Stimulated activated CD8-positive, alpha-beta memory T cell treated with anti-CD3 and anti-CD28 coated beads, Interleukin-2, amount 100 ng/mL, for 48 hours (primary cell): ENCODE results near the gene SERBP1.
A peak's percentile ranks its signal among the peaks of the same experiment; 100 is the strongest.

ENCODE experiments used
- DNase-seq, 2 donors: peaks; one replicate each; pipeline ENCODE4 v3.0.0-alpha.2; 2020; ENCODE audit warnings: low read depth in 2 of 2

The SERBP1 gene

GRCh38 chr1:67407498-67407897 lies 22.7 kb downstream of the SERBP1 start:
- no peak for DNase-seq

- DNase-seq, result no peak
These were observed 24.5 kb downstream of the SERBP1 start for GRCh38 chr1:67405473-67406245.

DNA sequence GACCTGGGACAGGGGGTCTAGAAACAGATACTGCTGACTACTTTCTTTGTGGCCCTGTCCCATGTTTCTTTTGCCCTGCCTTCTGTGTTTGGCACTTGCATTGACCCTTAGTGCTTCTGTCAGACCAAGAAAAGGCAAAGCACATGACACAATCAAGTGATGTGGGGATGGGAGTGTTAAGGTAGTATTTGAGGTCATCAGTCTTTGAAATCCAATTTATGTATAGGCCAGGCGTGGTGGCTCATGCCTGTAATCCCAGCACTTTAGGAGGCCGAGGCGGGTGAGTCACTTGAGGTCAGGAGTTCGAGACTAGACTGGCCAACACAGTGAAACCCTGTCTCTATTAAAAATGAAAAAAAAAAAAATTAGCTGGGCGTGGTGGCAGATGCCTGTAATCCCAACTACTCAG lies 26.0 kb downstream of the SERBP1 start:
- DNase-seq, result no peak

DNA sequence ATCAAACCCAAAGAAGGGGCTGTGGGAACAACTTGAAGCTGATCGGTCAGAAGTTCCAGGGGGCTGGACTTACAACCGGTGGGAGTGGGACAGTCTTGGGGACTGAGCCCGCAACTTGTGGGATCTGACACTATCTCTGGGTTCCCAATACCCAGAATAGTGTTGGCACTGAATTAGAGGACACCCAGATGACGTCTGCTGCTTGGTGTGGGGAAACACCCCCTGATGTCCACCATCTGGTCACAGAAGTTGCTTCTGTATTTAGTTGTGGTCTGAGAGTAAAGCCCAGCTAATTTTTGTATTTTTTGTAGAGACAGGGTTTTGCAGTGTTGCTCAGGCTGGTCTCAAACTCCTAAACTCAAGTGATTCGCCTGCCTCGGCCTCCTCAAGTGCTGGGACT lies 28.8 kb downstream of the SERBP1 start:
- no peak for DNase-seq

GRCh38 chr1:67400029-67400786 lies 30.0 kb downstream of the SERBP1 start:
- DNase-seq, result peak; percentile 16 to 55

DNA sequence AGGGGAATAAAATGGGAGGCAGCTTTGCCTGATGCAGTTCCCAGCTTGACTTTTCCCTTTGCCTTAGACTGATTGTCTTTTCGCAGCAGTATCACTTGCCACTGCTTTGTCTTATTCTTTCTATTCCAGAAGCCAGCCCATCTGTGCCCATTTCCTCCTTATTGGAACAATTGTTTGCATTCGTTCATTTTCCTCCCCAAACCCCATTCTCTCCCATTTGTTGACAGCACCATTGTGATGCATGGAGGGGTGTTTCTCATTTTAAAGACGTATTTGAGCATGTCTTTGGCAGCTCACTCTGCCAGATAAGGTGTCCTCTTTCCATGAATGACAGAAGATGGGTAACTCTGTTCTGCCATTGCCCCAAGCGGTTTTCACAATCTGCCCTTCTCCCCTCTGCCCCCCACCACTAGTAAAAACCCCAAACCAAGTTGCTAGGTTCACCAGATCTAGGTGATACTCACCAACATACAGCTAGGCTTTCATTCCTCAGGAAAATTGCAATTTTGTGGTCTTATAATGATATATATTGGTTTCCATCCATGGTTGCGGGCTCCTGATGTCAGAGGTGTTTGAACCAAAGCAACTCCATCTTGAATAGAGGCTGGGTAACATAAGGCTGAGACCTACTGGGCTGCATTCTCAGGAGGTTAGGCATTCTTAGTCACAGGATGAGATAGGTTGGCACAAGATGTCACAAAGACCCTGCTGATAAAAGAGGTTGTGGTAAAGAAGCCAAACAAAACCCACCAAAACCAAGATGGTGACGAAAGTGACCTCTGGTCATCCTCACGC lies 30.8 kb downstream of the SERBP1 start:
- no peak for DNase-seq

GRCh38 chr1:67394548-67394947 lies 35.7 kb downstream of the SERBP1 start:
- DNase-seq, result no peak

GRCh38 chr1:67393737-67394136 lies 36.5 kb downstream of the SERBP1 start:
- no peak for DNase-seq

GRCh38 chr1:67393240-67393639 lies 37.0 kb downstream of the SERBP1 start:
- DNase-seq, result no peak

DNA sequence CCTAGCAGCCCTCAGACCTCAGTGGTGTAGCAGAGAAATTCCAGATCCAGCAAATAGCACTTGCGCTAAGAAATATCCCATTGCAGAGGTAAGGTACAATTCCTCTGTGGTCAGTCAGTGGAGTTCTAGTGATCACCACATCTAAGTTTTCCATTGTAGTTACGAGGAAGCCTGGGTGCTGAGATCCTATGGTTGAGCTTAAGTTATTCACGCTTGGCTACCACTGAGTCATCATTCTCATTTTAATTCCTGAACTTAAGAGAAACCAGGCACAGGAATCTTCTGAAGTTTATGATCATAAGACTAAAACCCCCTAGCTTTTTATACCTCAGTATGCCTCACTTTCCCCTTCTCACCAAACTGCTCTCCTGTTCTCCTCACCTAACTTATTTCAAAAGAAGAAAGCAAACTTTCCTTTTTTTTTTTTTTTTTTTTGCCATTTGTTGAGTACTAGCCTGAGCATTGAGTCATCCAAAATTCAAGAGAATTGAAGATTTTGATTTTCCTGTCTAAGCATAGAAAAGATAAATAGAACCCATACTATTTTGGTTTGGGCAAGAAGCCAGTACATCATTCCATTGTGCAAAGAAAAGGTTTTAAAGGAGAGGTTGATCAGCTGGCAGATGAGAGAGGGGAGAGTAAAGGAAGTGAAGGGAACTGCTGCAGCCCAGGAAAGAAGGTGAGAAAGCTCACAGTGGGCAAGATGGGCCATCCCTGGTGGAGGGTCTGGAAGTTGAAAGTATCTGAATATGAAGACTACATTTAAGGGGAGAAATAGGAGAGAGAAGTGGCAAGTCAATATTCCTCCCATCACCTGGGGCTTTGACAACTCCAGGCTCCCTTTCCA lies 39.9 kb downstream of the SERBP1 start:
- DNase-seq, result no peak

DNA sequence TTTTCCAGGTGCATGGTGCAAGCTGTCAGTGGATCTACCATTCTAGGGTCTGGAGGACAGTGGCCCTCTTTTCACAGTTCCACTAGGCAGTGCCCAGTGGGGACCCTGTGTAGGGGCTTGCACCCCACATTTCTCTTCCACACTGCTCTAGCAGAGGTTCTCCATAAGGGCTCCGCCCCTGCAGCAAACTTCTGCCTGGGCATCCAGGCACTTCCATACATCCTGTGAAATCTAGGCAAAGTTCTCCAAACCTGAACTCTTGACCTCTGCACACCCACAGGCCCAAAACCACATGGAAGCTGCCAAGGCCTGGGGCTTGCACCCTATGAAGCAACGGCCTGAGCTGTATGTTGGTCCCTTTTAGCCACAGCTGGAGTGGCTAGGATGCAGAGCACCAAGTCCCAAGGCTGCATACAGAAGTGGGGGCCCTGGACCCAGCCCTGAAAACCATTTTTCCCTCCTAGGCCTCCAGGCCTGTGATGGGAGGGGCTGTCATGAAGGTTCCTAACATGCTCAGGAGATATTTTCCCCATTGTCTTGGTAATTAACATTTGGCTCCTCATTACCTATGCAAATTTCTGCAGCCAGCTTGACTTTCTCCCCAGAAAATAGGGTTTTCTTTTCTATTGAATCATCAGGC lies 46.1 kb downstream of the SERBP1 start:
- DNase-seq, result no peak

- DNase-seq, result no peak
These were observed 47.9 kb downstream of the SERBP1 start for GRCh38 chr1:67382292-67382691.

DNA sequence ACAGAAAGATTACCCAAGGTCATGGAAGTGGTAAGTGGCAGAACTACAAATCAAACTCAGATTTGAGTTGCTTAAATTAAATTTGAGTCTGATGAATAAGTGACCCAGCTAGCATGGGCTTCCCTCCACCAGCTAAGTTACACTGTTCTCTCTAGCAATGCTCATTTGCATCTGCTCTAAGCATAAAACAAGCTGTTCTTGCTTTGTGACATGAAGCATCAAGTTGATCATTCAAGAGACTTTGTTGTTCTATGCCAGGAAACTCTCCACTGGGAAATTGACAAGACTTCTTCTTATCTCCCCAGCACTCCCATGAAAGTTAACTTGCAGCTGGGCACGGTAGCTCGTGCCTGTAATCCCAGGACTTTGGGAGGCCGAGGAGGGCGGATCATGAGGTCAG lies 49.0 kb downstream of the SERBP1 start:
- no peak for DNase-seq

DNA sequence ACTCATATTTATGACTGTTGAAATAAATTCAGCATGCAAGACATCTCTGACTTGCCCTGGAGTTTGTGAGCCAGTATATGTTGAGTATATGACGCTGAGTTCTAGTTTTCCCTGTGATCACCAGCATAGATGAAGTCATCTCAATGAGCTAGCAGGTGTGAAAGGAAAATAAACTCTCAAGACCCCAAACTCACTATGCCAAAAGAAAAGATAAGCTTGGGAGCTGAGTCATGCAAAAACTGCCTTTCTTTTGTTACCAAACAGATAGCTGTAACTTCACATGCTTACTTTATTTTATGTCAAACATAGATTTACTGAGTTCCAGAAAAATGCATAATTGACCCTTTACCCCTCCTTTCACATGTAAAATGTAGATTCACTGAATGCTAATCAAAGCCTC lies 52.9 kb downstream of the SERBP1 start:
- no peak for DNase-seq

- no peak for DNase-seq
These were observed 53.8 kb downstream of the SERBP1 start for GRCh38 chr1:67376381-67376780.

GRCh38 chr1:67372898-67373297 lies 57.3 kb downstream of the SERBP1 start:
- DNase-seq, result no peak

DNA sequence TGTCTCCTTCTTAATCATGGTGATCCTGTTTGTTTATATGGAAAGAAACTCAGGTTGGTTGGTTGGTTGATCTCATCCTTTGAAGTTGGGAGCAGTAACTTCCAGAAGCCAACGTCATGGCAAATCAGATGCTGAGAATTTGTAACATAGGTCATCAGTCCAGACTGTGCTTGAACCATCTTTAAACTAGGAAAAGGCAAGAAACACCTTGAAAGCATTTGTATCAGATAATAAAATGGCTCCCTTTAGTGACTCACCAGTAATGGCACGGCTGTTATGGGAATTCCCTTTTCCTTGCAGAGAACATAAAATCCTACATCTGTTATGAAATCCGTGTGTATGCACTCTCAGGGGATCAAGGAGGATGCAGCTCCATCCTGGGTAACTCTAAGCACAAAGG lies 58.1 kb downstream of the SERBP1 start:
- no peak for DNase-seq

DNA sequence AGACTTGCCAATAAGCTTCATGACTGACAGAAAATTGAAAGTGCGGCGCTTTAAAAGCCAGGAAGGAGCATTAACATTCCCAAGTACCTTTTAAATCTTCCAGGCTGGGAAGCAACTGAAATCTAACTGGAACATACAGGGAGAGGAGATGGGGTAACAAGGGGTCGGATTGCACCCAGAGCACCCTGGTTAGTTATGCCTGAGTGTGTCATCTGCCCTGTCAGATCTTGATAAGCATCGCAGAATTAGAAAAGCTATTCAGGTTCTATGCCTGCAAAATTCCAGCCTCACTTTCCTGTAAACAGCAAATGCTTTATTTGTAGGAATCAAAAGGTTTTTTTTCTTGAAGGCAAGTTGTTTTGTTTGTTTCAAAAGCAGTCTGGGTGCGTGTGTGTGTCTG lies 58.5 kb downstream of the SERBP1 start:
- DNase-seq, result no peak

DNA sequence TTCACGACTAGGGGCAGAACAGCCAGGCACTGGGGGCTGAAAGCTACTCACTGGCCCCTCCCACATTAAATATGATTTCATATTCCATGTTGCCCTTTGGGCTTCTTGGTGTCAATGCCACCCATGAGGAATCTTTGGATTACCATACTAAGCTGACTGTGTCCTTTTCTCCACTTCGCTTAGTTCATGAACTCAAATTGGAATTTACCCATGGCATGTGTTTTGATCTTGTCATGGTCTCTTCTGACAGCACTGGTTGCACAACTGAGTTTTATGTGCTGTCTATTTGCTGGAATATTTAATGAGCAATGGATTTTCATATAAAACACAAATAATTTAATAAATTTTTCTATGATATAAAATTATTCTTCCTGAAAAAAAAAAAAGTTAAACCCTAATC lies 59.2 kb downstream of the SERBP1 start:
- DNase-seq, result no peak

DNA sequence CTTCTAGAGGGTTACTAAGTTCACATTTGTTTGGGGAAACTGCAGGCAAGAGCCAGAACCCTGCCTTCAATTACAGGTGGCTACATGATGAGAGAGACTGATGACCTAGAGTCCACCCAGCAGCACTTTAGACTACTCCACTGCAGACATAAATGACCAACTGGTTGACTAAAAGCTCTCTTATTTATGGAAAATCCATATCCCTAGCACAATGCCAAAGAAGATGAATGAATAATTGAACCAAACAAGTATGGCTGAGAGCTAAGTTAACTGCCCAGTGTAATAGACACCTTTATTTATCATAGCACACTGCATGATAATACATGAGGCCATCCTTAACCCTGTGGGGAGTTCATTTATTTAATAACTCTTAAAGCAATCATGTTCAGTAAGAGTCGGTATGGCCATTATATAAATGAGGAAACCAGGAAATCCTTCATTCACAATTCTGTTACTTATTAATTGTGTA lies 62.1 kb downstream of the SERBP1 start:
- DNase-seq, result no peak
